HepG2 (cell line): ENCODE data around the gene STN1. TPM values are rescaled to one million over a fixed set of nuclear protein-coding genes. Genes with fewer than 3 reads are reported as not detected.

Experiments
- ATAC-seq: fragments of 200-7000 bp; cut with Tn5 transposase; 3 replicates; pipeline ENCODE4 v1.9.1; 2020; ENCODE audit warnings: mild to moderate bottlenecking, moderate library complexity
- BruUV-seq: library from RNA; stranded (reverse); fragments of 400-500 nt; replicated peaks from 2 replicates; lab custom pipeline; 2021; lab: Mats Ljungman, UMichigan
- CTCF ChIA-PET: fragments of 300-600 bp; formaldehyde crosslinking; extraction: SDS; loops from one replicate; lab custom pipeline; 2021; ENCODE audit warnings: low total read pairs, inconsistent platforms, low intra/inter-chr PET ratio; lab: Yijun Ruan, JAX
- POLR2A ChIA-PET: fragments of 350-600 bp; sonication (Branson Sonifier 250); formaldehyde crosslinking; loops from one replicate; lab custom pipeline; 2020; ENCODE audit warnings: antibody characterized with exemption, inconsistent platforms; lab: Yijun Ruan, JAX
- DNase-seq: peaks from one replicate; pipeline ENCODE4 v3.0.0-alpha.2; 2015; ENCODE audit warnings: low spot score
- FAIRE-seq: peaks from 3 replicates; lab custom pipeline; 2011; peaks lifted over from hg19 to GRCh38; lab: Jason Lieb, UNC
- H2AFZ ChIP-seq: one replicate; pipeline ENCODE4 v1.6.1; 2011; ENCODE audit warnings: low read length, inconsistent platforms
- H3K27ac ChIP-seq: fragments of 300-600 bp; 3 replicates; pipeline ENCODE4 v1.8.0; 2011; ENCODE audit warnings: mixed run types, mild to moderate bottlenecking, mixed read lengths, low read length, inconsistent platforms; ENCODE audit not compliant: insufficient read depth; ENCODE audit errors: extremely low read length
- H3K27me3 ChIP-seq, 2 experiments: fragments of 200-600 bp in 1 of 2; 2 replicates in 1 of 2; 3 replicates in 1 of 2; pipeline versions ENCODE4 v1.6.0 to v1.8.0; 2011; ENCODE audit warnings: low read length in 2 of 2, mild to moderate bottlenecking in 2 of 2, moderate library complexity in 2 of 2, inconsistent platforms in 1 of 2; ENCODE audit not compliant: insufficient read depth in 2 of 2, control insufficient read depth in 1 of 2
- H3K36me3 ChIP-seq, 2 experiments: fragments of 200-600 bp in 1 of 2; replicated peaks in 1 of 2; 2 replicates in 1 of 2; 3 replicates in 1 of 2; pipeline versions ENCODE4 v1.5.1 to v1.8.0; 2011; ENCODE audit warnings: low read length in 2 of 2, inconsistent platforms in 1 of 2; ENCODE audit not compliant: insufficient read depth in 2 of 2, control insufficient read depth in 1 of 2
- H3K4me1 ChIP-seq: 2 replicates; pipeline ENCODE4 v1.5.1; 2012; ENCODE audit warnings: low read length, inconsistent platforms; ENCODE audit not compliant: insufficient read depth
- H3K4me2 ChIP-seq: 2 replicates; pipeline ENCODE4 v1.6.0; 2011; ENCODE audit warnings: low read depth, low read length, inconsistent platforms
- H3K4me3 ChIP-seq, 3 experiments: fragments of 200-600 bp in 1 of 3; sonication (generic), shearing (Covaris generic) in 1 of 3; replicated peaks in 1 of 3; 2 replicates each; pipeline ENCODE4 v1.5.1; 2011 to 2016; ENCODE audit warnings: low read length in 3 of 3, inconsistent platforms in 2 of 3, low read depth in 2 of 3, mild to moderate bottlenecking in 2 of 3, control low read depth in 1 of 3, mixed read lengths in 1 of 3; ENCODE audit not compliant: insufficient read depth in 1 of 3
- H3K79me2 ChIP-seq: one replicate; pipeline ENCODE4 v1.6.1; 2011; ENCODE audit warnings: low read length, inconsistent platforms; ENCODE audit not compliant: insufficient read depth
- H3K9ac ChIP-seq: 2 replicates; pipeline ENCODE4 v1.6.0; 2011; ENCODE audit warnings: mild to moderate bottlenecking, low read depth, low read length, inconsistent platforms; ENCODE audit not compliant: insufficient read depth
- H3K9me3 ChIP-seq: 2 replicates; pipeline ENCODE4 v1.5.1; 2012; ENCODE audit warnings: mild to moderate bottlenecking, low read length
- H4K20me1 ChIP-seq: 2 replicates; pipeline ENCODE4 v1.6.0; 2011; ENCODE audit warnings: inconsistent platforms, mild to moderate bottlenecking, low read length, moderate library complexity; ENCODE audit not compliant: insufficient read depth
- ARNTL ChIP-seq: sonication (generic); formaldehyde crosslinking; IDR thresholded peaks from 2 replicates; pipeline ENCODE4 v1.4.0; 2020; ENCODE audit warnings: mild to moderate bottlenecking, missing genetic modification reagents
- GATAD2A ChIP-seq: IDR thresholded peaks from 2 replicates; pipeline ENCODE4 v1.6.1; 2016
- HNF4A ChIP-seq: sonication (generic); formaldehyde crosslinking; IDR thresholded peaks from 2 replicates; pipeline ENCODE4 v1.4.0; 2020; ENCODE audit warnings: missing genetic modification reagents
- KAT2B ChIP-seq: fragments of 150-350 bp; IDR thresholded peaks from 2 replicates; pipeline ENCODE4 v1.6.1; 2014; ENCODE audit warnings: low read depth, low read length, borderline replicate concordance
- KLF9 ChIP-seq: IDR thresholded peaks from 2 replicates; pipeline ENCODE4 v1.6.1; 2016; ENCODE audit warnings: low read depth
- POLR2G ChIP-seq: fragments of 200-400 bp; formaldehyde crosslinking; IDR thresholded peaks from 2 replicates; pipeline ENCODE4 v1.6.1; 2018; ENCODE audit warnings: mild to moderate bottlenecking, low read depth, low read length, moderate library complexity
- SMARCC2 ChIP-seq: fragments of 450-650 bp; IDR thresholded peaks from 2 replicates; pipeline ENCODE4 v1.6.1; 2017; ENCODE audit warnings: antibody characterized with exemption, mild to moderate bottlenecking
- SP4 ChIP-seq: sonication (generic); formaldehyde crosslinking; IDR thresholded peaks from 2 replicates; pipeline ENCODE4 v1.8.1; 2023; ENCODE audit warnings: mild to moderate bottlenecking, missing genetic modification reagents
- TP53 ChIP-seq: sonication (generic); formaldehyde crosslinking; conservative IDR thresholded peaks from 2 replicates; pipeline ENCODE4 v1.4.0; 2020; ENCODE audit warnings: missing genetic modification reagents
- ZNF230 ChIP-seq: sonication (generic); formaldehyde crosslinking; IDR thresholded peaks from 2 replicates; pipeline ENCODE4 v1.4.0; 2020; ENCODE audit warnings: mild to moderate bottlenecking, missing genetic modification reagents
- ZNF34 ChIP-seq: sonication (generic); formaldehyde crosslinking; IDR thresholded peaks from 2 replicates; pipeline ENCODE4 v1.4.0; 2020; ENCODE audit warnings: mild to moderate bottlenecking, missing genetic modification reagents, borderline replicate concordance
- ZNF660 ChIP-seq: sonication (generic); formaldehyde crosslinking; IDR thresholded peaks from 2 replicates; pipeline ENCODE4 v1.5.1; 2020; ENCODE audit warnings: mild to moderate bottlenecking, low read depth, missing genetic modification reagents, borderline replicate concordance
- ZNF790 ChIP-seq: sonication (generic); formaldehyde crosslinking; IDR thresholded peaks from 2 replicates; pipeline ENCODE4 v1.8.0; 2022; ENCODE audit warnings: missing genetic modification reagents, mild to moderate bottlenecking, borderline replicate concordance
- WGBS: methylation state at CpG from one replicate; pipeline ENCODE4 v1.1.6; 2017; ENCODE audit warnings: low lambda C conversion rate; 5-methylcytosine and 5-hydroxymethylcytosine counted together
- in situ Hi-C: cut with HindIII; loops from 2 replicates; pipeline ENCODE4 v1.10.0; 2017; ENCODE audit warnings: low pct_unique_long_range_greater_than_20kb; ENCODE audit not compliant: extremely low pct_ligation_motif_present
- intact Hi-C: fragments of 100-400 bp; cut with micrococcal nuclease; formaldehyde crosslinking; loops from one replicate; pipeline ENCODE4 v1.10.0; 2022; ENCODE audit not compliant: unreplicated experiment
- polyA plus RNA-seq, 8 experiments: library from polyadenylated mRNA; depleted of rRNA in 3 of 8; stranded (reverse) in 7 of 8; unstranded in 1 of 8; fragments of >200 nt; fragmentation: Illumina TruSeq in 4 of 8; extraction: Trizol in 4 of 8; gene quantifications; 2 replicates each; pipeline versions ENCODE4 v1.2.1 to v1.2.3, GENCODE V29; 2011 to 2016; ENCODE audit warnings: low read depth in 4 of 8, missing spikeins in 1 of 8, mixed read lengths in 1 of 8; ENCODE audit not compliant: insufficient read depth in 1 of 8
- total RNA-seq, 5 experiments: library from RNA; depleted of rRNA; stranded (reverse); fragments of >200 nt; fragmentation: Illumina TruSeq; extraction: Trizol; gene quantifications; 2 replicates each; pipeline ENCODE4 v1.2.3, GENCODE V29; 2016; ENCODE audit warnings: low read depth in 1 of 5
- TF ChIP-seq, protein P1 (sequence below): sonication (generic); formaldehyde crosslinking; IDR thresholded peaks from 2 replicates; pipeline ENCODE4 v1.5.0; 2020; ENCODE audit warnings: missing genetic modification reagents
- TF ChIP-seq, protein P2 (sequence below): sonication (generic); formaldehyde crosslinking; IDR thresholded peaks from 2 replicates; pipeline ENCODE4 v1.5.1; 2020; ENCODE audit warnings: missing genetic modification reagents, mild to moderate bottlenecking, borderline replicate concordance
- TF ChIP-seq, protein P3 (sequence below): sonication (generic); formaldehyde crosslinking; IDR thresholded peaks from 2 replicates; pipeline ENCODE4 v1.4.0; 2020; ENCODE audit warnings: low read depth, mild to moderate bottlenecking, missing genetic modification reagents
- TF ChIP-seq, protein P4 (sequence below): sonication (generic); formaldehyde crosslinking; conservative IDR thresholded peaks from 2 replicates; pipeline ENCODE4 v1.4.0; 2020; ENCODE audit warnings: missing genetic modification reagents
- TF ChIP-seq, protein P5 (sequence below), 2 experiments: fragments of 450-650 bp in 1 of 2; sonication (generic) in 1 of 2; formaldehyde crosslinking; IDR thresholded peaks; 2 replicates each; pipeline versions ENCODE4 v1.5.0 to v1.8.0; 2020 to 2022; ENCODE audit warnings: mild to moderate bottlenecking in 1 of 2, missing genetic modification reagents in 1 of 2

The STN1 gene
- total and polyA plus RNA-seq, 2 of the 13 experiments (the other 11 are each of a cell fraction or from before 2014, with no cell fraction given) = 17.6 to 22.7 TPM

DNA sequence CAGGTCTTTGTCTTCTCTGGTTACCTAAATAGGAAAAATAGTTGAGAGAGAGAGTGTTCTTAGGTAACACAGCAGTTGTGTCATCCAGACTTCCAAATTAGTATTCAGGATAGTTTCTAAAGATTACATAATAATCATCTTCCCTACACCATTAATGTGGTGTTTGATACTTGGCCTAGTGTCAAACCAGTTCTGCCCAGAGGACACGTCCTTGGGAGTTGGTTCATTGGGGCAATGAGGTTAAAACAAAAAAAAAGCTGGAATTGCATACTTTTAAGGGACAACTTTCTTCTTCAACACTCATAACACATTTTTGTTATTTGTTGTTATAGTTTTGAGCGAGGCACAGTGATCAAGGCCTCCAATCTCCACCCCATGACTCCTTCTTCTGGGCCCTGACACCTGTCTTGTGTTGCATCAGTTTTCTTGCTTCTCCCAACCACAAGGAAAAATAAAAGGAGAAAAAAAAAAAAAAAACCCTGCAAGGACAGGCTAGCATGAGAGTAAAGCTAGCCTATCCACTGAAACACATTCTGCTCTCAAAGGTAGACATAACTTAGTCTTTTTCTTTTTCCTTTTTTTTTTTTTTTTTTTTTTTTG is 28.8 kb downstream of the STN1 start:
- in situ Hi-C loops = loop anchor here (5.0 kb wide), 1 partner anchor 233 kb away; the partner anchor contains the start of gene SFR1
- CTCF ChIA-PET = interaction anchor here (1.5 kb wide), 1 partner anchor 33 kb away, joined by 3 read pairs; no protein-coding TSS in a partner anchor
- Histone ChIP-seq H3K9ac (no peak overlapping the region), H3K4me1 (peaks cover 30% of the 10 kb centered on the region), H3K4me2 (no peak overlapping the region), H2AFZ (no peak overlapping the region), H4K20me1 (no peaks in the 10 kb centered on the region), H3K4me3 (no peak overlapping the region), H3K9me3 (no peaks in the 10 kb centered on the region), H3K79me2 (no peaks in the 10 kb centered on the region), H3K36me3 (peaks cover 5 to 9% of the 10 kb centered on the region in 2 experiments; a peak in 3 of 5 replicates), H3K27ac (no peak overlapping the region), H3K27me3 (no peaks in the 10 kb centered on the region)
- no peak for FAIRE-seq
- no peak for ATAC-seq
- POLR2A ChIA-PET = no interaction called here
- intact Hi-C loops = loop anchor here (5.0 kb wide), 1 partner anchor 93 kb away; no protein-coding TSS in a partner anchor
- 90% methylated on average over 2 of the region's 2 CpGs for WGBS
- TF ChIP-seq TP53 (CRISPR knock-in tag) (no peak), KLF9 (CRISPR knock-in tag) (no peak), HNF4A (CRISPR knock-in tag) (no peak), KAT2B (no peak), GATAD2A (CRISPR knock-in tag) (no peak), ARNTL (CRISPR knock-in tag) (no peak), SMARCC2 (no peak), POLR2G (no peak), ZNF660 (CRISPR knock-in tag) (no peak), SP4 (CRISPR knock-in tag) (no peak), ZNF34 (CRISPR knock-in tag) (no peak), ZNF790 (CRISPR knock-in tag) (no peak), ZNF230 (CRISPR knock-in tag) (no peak)
- TF ChIP-seq, protein P1, sequence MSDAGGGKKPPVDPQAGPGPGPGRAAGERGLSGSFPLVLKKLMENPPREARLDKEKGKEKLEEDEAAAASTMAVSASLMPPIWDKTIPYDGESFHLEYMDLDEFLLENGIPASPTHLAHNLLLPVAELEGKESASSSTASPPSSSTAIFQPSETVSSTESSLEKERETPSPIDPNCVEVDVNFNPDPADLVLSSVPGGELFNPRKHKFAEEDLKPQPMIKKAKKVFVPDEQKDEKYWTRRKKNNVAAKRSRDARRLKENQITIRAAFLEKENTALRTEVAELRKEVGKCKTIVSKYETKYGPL (CRISPR knock-in tag) = no peak
- TF ChIP-seq, protein P2, sequence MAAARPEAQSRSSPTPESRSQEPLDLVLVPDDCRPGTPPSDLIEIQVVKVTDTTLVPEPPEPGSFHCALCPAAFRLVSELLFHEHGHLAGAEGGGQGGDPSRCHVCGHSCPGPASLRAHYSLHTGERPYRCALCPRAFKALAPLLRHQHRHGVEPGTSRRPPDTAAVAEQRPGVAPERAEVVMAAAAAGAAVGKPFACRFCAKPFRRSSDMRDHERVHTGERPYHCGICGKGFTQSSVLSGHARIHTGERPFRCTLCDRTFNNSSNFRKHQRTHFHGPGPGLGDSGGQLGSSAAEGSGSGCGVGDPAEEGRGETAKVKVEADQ (CRISPR knock-in tag) = no peak
- TF ChIP-seq, protein P3, sequence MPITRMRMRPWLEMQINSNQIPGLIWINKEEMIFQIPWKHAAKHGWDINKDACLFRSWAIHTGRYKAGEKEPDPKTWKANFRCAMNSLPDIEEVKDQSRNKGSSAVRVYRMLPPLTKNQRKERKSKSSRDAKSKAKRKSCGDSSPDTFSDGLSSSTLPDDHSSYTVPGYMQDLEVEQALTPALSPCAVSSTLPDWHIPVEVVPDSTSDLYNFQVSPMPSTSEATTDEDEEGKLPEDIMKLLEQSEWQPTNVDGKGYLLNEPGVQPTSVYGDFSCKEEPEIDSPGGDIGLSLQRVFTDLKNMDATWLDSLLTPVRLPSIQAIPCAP (CRISPR knock-in tag) = no peak
- TF ChIP-seq, protein P4, sequence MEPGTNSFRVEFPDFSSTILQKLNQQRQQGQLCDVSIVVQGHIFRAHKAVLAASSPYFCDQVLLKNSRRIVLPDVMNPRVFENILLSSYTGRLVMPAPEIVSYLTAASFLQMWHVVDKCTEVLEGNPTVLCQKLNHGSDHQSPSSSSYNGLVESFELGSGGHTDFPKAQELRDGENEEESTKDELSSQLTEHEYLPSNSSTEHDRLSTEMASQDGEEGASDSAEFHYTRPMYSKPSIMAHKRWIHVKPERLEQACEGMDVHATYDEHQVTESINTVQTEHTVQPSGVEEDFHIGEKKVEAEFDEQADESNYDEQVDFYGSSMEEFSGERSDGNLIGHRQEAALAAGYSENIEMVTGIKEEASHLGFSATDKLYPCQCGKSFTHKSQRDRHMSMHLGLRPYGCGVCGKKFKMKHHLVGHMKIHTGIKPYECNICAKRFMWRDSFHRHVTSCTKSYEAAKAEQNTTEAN (CRISPR knock-in tag) = no peak
- TF ChIP-seq, protein P5, sequence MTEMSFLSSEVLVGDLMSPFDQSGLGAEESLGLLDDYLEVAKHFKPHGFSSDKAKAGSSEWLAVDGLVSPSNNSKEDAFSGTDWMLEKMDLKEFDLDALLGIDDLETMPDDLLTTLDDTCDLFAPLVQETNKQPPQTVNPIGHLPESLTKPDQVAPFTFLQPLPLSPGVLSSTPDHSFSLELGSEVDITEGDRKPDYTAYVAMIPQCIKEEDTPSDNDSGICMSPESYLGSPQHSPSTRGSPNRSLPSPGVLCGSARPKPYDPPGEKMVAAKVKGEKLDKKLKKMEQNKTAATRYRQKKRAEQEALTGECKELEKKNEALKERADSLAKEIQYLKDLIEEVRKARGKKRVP (CRISPR knock-in tag; IDR thresholded peaks at IDR 0.05) = no peak
- DNase-seq = no peak
- BruUV-seq = no TSS peak
